ENCODE results near the gene CAMK2G. TPM values are rescaled to one million over a fixed set of nuclear protein-coding genes. Genes with fewer than 3 reads are reported as not detected.
A peak's percentile ranks its signal among the peaks of the same experiment; 100 is the strongest.
"Not testable (repeated sequence)": the region's sequence is repeated elsewhere in the genome, so short reads cannot be mapped to it uniquely, and the experiment has no call there.

Gene CAMK2G
- total RNA-seq, 1 donor from 2014 or later, result 25.8 TPM

DNA sequence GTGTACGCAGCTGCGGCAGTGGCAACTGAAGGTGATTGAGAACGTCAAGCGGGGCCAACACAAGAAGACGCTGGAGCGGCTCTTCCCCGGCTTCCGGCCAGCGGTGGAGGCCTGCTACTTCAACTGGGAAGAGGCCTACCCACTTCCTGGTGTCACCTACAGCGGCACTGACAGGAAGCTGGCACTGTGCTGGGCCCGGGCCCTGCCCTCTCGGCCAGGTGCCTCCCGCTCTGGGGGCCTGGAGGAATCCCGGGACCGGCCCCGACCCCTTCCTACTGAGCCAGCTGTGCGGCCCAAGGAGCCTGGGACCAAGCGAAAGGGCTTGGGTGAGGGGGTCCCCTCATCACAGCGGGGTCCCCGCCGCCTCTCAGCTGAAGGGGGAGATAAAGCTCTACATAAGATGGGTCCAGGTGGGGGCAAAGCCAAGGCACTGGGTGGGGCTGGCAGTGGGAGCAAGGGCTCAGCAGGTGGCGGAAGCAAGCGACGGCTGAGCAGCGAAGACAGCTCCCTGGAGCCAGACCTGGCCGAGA is 82.4 kb downstream of the CAMK2G start:
- DNase-seq (ENCODE audit: low spot score), result no peak
- no peak overlapping the region for H3K27ac Mint-ChIP-seq
- H3K9me3 Mint-ChIP-seq, result no peaks in the 10 kb centered on the region
- no peaks in the 10 kb centered on the region for H3K27me3 Mint-ChIP-seq (ENCODE audit: low read depth)
- no peak overlapping the region for H3K4me3 Mint-ChIP-seq (ENCODE audit: low read depth)
- peaks cover 60% of the 10 kb centered on the region for H3K36me3 Mint-ChIP-seq (ENCODE audit: low read depth)
- peaks cover 3% of the 10 kb centered on the region for H3K4me1 Mint-ChIP-seq (ENCODE audit: low read depth)
- intact Hi-C loops (cut with micrococcal nuclease), result no loop called here

DNA sequence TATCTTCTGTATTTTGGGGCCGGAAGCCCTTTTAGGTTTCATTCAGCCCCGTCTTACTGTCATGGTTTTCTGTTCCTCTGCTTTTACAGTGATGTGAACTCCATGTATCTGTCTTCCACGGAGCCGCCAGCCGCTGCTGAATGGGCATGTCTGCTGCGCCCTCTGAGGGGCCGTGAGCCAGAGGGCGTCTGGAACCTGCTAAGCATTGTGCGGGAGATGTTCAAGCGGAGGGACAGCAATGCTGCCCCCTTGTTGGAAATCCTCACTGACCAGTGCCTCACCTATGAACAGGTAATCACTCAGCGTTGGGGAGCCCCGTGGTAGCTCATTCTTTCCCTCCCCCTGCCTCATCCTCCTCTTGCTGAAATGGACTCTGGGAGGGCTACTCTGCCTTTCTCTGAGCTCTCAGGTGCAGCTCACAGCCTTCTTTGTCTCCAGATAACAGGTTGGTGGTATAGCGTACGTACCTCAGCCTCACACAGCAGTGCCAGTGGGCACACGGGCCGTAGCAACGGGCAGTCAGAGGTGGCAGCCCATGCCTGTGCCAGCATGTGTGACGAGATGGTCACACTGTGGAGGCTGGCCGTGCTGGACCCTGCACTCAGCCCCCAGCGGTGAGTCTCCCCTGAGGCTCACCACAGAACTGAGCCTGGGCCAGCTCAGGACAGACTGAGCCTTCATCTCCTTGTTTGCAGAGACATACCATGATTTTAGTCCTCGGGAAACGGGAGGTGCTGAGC is 83.3 kb downstream of the CAMK2G start:
- H3K9me3 Mint-ChIP-seq, result no peaks in the 10 kb centered on the region
- H3K27ac Mint-ChIP-seq, result no peak overlapping the region
- DNase-seq (ENCODE audit: low spot score), result no peak
- H3K36me3 Mint-ChIP-seq (ENCODE audit: low read depth), result peaks cover 53% of the 10 kb centered on the region
- intact Hi-C loops (cut with micrococcal nuclease), result no loop called here
- no peaks in the 10 kb centered on the region for H3K27me3 Mint-ChIP-seq (ENCODE audit: low read depth)
- H3K4me1 Mint-ChIP-seq (ENCODE audit: low read depth), result peaks cover 10% of the 10 kb centered on the region
- H3K4me3 Mint-ChIP-seq (ENCODE audit: low read depth), result no peak overlapping the region

DNA sequence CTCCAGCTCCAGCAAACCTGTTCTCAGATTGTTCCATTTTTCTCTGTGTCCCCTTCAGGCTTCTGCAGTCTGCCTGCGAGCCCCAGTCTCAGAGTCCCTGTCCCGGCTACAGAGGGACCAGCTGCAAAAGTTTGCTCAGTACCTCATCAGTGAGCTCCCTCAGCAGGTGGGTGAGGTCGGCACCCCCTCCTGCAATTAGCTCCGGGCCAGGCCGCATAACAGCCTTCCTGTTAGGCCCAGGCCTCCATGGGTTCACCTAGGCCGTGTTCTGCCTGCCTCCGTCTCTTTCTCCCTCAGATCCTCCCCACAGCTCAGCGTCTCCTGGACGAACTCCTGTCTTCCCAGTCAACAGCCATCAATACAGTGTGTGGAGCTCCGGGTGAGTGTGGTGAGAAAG is 84.7 kb downstream of the CAMK2G start:
- Mint-ChIP-seq H3K4me1 (ENCODE audit: low read depth) (peaks cover 14% of the 10 kb centered on the region), H3K9me3 (no peaks in the 10 kb centered on the region), H3K27me3 (ENCODE audit: low read depth) (no peaks in the 10 kb centered on the region), H3K4me3 (ENCODE audit: low read depth) (no peak overlapping the region), H3K36me3 (ENCODE audit: low read depth) (peaks cover 43% of the 10 kb centered on the region), H3K27ac (no peak overlapping the region)
- DNase-seq (ENCODE audit: low spot score), result no peak
- intact Hi-C loops (cut with micrococcal nuclease), result loop anchor here (10.0 kb wide), 4 partner anchors 85 to 1325 kb away; partner anchors contain the start of genes CAMK2G and SAMD8

DNA sequence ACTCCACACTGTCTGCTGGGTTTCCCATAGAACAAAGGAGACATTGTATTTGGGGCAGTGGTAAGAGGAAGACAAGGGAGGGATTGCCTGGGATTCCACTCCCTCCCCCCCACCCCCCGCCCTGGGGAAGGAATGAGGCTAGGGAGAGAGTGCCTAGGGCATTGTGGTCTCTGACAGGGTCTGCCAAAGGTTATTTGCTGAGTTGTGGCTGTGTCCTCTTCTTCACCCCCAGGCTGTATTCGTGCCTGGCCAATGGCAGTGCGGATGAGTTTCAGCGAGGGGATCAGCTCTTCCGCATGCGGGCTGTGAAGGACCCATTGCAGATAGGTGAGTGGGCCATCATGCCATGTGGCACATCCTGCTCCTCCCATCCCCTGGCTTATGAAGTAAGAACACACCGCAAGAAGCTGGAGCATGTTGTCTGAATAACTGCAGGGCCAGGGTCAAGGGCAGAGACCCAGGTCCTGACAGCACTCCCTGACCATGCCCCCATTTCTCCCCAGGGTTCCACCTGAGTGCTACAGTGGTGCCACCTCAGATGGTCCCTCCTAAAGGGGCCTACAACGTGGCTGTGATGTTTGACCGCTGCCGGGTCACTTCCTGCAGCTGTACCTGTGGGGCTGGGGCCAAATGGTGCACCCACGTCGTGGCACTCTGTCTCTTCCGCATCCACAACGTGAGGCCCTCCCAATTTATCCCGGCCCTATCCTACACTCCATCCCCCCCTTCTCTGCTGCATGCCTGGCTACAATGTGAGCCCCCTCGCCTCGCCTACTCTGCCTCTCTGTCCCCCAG is 85.3 kb downstream of the CAMK2G start:
- no peaks in the 10 kb centered on the region for H3K9me3 Mint-ChIP-seq
- intact Hi-C loops (cut with micrococcal nuclease), result loop anchor here (10.0 kb wide), 4 partner anchors 86 to 1326 kb away; partner anchors contain the start of genes CAMK2G and SAMD8
- no peak overlapping the region for H3K4me3 Mint-ChIP-seq (ENCODE audit: low read depth)
- H3K4me1 Mint-ChIP-seq (ENCODE audit: low read depth), result peaks cover 14% of the 10 kb centered on the region
- H3K27me3 Mint-ChIP-seq (ENCODE audit: low read depth), result no peaks in the 10 kb centered on the region
- no peak overlapping the region for H3K27ac Mint-ChIP-seq
- no peak for DNase-seq (ENCODE audit: low spot score)
- H3K36me3 Mint-ChIP-seq (ENCODE audit: low read depth), result peaks cover 37% of the 10 kb centered on the region

DNA sequence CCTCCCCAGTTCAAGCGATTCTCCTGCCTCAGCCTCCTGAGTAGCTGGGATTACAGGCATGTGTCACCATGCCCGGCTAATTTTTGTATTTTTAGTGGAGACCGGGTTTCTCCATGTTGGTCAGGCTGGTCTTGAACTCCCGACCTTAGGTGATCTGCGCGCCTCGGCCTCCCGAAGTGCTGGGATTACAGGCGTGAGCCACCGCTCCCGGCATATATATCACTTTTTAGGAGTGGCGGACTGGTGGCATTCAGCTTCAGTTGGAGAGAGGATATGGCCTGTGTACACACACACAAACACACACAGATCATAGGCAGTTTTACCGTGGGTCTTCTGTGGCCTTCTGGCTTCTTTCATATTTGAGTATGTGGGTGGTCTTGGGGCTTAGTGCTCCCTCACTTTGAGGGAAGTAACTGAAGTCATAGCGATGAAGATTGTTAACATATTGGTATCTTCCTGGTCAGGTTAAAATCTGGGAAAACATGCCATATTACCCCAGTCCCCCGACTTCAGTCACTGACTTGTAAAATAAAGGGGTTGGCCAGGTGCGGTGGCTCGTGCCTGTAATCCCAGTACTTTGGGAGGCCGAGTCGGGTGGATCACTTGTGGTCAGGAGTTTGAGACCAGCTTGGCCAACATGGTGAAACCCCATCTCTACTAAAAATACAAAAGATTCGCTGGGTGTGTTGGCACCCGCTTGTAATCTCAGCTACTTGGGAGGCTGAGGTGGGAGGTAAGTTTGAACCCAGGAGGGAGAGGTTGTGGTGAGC is 87.1 kb downstream of the CAMK2G start:
- Mint-ChIP-seq H3K36me3 (ENCODE audit: low read depth) (peaks cover 28% of the 10 kb centered on the region), H3K4me3 (ENCODE audit: low read depth) (peak overlapping the region; percentile 47), H3K4me1 (ENCODE audit: low read depth) (peaks cover 27% of the 10 kb centered on the region)
- DNase-seq (ENCODE audit: low spot score); H3K9me3 Mint-ChIP-seq; H3K27ac Mint-ChIP-seq; H3K27me3 Mint-ChIP-seq (ENCODE audit: low read depth): not testable (repeated sequence)
- intact Hi-C loops (cut with micrococcal nuclease), result loop anchor here (10.0 kb wide), 4 partner anchors 88 to 1328 kb away; partner anchors contain the start of genes CAMK2G and SAMD8

DNA sequence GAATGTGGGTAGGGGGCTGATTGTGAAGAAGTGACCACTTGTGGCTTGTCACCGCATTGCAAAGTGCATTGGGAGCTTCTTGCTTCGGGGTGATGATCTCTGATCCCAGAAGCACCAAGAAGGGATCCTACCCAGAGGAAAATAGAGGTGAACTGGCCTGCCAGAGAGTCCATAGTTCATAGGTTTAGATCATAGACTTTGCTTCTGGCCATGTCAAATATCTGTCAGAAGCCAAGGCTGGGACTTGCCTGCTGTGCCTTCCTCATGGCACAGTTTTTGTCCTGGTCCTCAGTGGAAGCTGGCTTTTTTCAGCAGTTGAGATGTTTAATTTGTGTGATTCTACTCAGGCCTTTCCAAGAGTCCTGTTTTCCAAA is 87.9 kb downstream of the CAMK2G start:
- H3K27ac Mint-ChIP-seq, result peak overlapping the region; percentile 75
- H3K4me1 Mint-ChIP-seq (ENCODE audit: low read depth), result peaks cover 29% of the 10 kb centered on the region
- intact Hi-C loops (cut with micrococcal nuclease), result loop anchor here (10.0 kb wide), 4 partner anchors 88 to 1328 kb away; partner anchors contain the start of genes CAMK2G and SAMD8
- DNase-seq (ENCODE audit: low spot score), result no peak
- peak overlapping the region; percentile 92 for H3K4me3 Mint-ChIP-seq (ENCODE audit: low read depth)
- no peaks in the 10 kb centered on the region for H3K9me3 Mint-ChIP-seq
- no peaks in the 10 kb centered on the region for H3K27me3 Mint-ChIP-seq (ENCODE audit: low read depth)
- H3K36me3 Mint-ChIP-seq (ENCODE audit: low read depth), result peaks cover 31% of the 10 kb centered on the region

DNA sequence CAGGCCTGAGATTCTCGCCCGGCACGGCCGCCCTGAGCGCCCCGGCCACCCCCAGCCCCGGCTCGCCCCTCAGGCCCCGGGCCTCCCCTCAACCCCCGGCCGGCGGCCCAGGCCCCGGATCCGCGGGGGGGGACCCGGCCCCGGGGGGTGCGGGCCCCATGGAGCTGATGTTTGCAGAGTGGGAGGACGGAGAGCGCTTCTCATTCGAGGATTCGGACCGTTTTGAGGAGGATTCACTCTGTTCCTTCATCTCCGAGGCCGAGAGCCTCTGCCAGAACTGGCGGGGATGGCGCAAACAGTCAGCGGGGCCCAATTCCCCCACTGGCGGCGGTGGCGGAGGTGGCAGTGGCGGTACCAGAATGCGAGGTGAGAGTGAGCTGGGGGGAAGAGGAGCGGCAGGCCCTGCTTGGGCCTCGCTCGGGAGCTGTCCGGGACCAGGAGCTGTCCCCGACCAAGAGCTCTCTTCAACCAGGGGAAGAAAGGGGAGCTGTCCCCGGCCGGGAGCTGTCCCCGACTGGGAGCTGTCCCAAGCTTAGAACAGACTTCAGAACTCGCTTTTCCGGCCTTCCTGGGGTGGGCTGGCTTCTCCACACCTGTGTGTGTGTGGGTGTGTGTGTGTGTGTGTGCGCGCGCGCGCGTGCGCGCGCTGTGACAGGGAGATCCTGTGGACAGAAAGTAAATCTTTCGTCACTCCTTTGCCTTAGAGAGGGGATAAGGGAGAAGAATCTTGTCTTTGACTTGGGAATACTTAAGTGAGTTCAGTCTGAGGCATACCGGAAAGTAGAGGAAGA is 88.4 kb downstream of the CAMK2G start:
- Mint-ChIP-seq H3K4me1 (ENCODE audit: low read depth) (peaks cover 29% of the 10 kb centered on the region), H3K27ac (peak overlapping the region; percentile 91), H3K36me3 (ENCODE audit: low read depth) (peaks cover 26% of the 10 kb centered on the region), H3K9me3 (no peaks in the 10 kb centered on the region), H3K4me3 (ENCODE audit: low read depth) (peak overlapping the region; percentile 92), H3K27me3 (ENCODE audit: low read depth) (no peaks in the 10 kb centered on the region)
- intact Hi-C loops (cut with micrococcal nuclease), result loop anchor here (1.0 to 10.0 kb wide), 9 partner anchors 14 to 1329 kb away; partner anchors contain the start of genes CAMK2G, DNAJC9, NDST2 and SAMD8
- DNase-seq (ENCODE audit: low spot score), result peak; percentile 42

DNA sequence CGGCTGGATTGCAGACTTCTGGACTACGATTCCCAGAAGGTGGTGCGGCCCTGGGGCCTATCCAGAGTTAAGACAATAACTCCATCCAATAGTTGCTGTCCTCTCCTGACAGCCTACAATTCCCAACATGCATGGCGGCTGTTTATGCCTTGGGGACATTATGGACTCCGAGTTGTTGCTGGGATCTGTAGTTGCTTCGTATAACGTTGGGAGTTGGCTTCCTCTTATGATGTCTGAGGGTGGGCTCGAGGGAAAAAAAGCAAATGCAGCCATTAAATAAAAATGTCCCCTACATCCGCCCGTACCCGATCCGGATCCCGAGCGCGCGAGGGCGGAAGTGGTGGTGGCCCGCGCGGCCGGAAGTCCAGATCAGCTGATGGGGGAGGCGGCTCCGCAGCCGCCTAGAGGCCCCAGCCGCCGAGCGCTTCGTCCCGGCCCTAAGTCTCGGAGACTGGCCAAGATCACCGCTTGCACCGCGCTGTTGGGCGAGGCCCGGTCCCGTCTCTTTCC is 89.1 kb downstream of the CAMK2G start, which contains the start of gene ZSWIM8:
TSS of gene ZSWIM8 (plus strand) at position 396 of the 510 bp plus-strand sequence. CDS start 273 bp downstream, outside the sequence.
- H3K9me3 Mint-ChIP-seq, result no peaks in the 10 kb centered on the region
- DNase-seq (ENCODE audit: low spot score), result peak; percentile 80
- H3K27ac Mint-ChIP-seq, result peak within 1 kb of the TSS; percentile 91
- H3K4me1 Mint-ChIP-seq (ENCODE audit: low read depth), result peaks cover 35% of the 10 kb centered on the region
- intact Hi-C loops (cut with micrococcal nuclease), result loop anchor here (1.0 to 10.0 kb wide), 9 partner anchors 13 to 1330 kb away; partner anchors contain the start of genes CAMK2G, DNAJC9, NDST2 and SAMD8
- peak within 1 kb of the TSS; percentile 92 for H3K4me3 Mint-ChIP-seq (ENCODE audit: low read depth)
- H3K27me3 Mint-ChIP-seq (ENCODE audit: low read depth), result no peaks in the 10 kb centered on the region
- H3K36me3 Mint-ChIP-seq (ENCODE audit: low read depth), result peaks cover 27% of the 10 kb centered on the region

DNA sequence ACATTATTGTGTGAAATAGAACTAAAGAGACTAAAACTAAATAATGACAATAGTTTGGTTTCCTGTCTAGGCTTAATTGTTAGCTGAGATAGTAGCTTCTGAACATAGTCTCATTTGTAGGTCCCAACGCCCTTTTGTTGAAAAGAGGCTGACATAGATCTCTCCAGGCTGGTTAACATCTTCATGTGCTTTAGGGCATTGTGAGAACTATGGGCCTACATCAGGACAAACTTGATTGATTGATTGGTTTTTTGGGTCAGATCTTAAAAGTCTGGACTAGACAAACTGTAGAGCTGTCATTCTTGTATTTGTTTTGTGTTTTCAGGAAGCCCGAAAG is 91.6 kb downstream of the CAMK2G start:
- H3K4me1 Mint-ChIP-seq (ENCODE audit: low read depth), result peaks cover 43% of the 10 kb centered on the region
- H3K36me3 Mint-ChIP-seq (ENCODE audit: low read depth), result peaks cover 33% of the 10 kb centered on the region
- no peaks in the 10 kb centered on the region for H3K27me3 Mint-ChIP-seq (ENCODE audit: low read depth)
- intact Hi-C loops (cut with micrococcal nuclease), result loop anchor here (10.0 kb wide), 4 partner anchors 92 to 1332 kb away; partner anchors contain the start of genes CAMK2G and SAMD8
- H3K27ac Mint-ChIP-seq, result peak overlapping the region; percentile 99
- no peak for DNase-seq (ENCODE audit: low spot score)
- H3K4me3 Mint-ChIP-seq (ENCODE audit: low read depth), result peak overlapping the region; percentile 99
- H3K9me3 Mint-ChIP-seq, result no peaks in the 10 kb centered on the region

DNA sequence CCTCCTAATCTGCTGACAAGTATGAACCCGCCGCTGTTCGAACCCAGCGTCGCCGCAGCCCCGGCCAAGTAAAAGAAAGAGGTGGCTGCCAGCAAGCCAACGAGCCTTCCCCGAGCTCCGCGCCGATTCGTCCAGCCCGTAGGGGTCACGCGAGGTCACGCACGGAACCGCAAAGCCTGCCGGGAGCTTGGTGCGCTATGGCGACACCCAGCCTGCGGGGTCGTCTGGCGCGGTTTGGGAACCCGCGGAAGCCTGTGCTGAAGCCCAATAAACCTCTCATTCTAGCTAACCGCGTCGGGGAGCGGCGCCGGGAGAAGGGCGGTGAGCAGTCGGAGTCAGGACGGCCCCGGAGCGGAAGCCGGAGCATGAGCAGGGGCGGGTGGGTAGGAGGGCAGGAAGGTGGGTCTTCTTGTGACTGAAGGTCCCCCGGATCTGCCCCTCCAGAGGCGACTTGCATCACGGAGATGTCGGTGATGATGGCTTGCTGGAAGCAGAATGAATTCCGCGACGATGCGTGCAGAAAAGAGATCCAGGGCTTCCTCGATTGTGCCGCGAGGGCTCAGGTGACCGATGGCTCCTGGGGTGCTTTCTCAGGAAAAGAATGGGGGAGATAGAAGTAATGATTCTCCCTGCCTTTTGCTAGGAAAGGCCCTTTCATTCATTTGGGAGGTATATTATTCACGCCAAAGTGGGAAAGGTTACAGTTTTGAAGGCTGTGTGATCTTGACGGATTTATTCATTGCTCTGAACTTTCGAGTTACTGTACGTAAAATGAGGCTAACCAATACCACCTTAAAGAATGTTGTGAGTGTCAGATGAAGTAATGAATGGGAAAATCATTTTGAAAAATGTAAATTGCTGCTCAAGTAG is 92.2 kb downstream of the CAMK2G start, which contains the start of gene CHCHD1:
TSS of gene CHCHD1 (plus strand) at position 170 of the 870 bp plus-strand sequence. CDS start at position 198, 28 bp downstream.
- intact Hi-C loops (cut with micrococcal nuclease), result loop anchor here (10.0 kb wide), 4 partner anchors 93 to 1333 kb away; partner anchors contain the start of genes CAMK2G and SAMD8
- H3K27ac Mint-ChIP-seq, result peak within 1 kb of the TSS; percentile 99
- peak; percentile 91 for DNase-seq (ENCODE audit: low spot score)
- no peaks in the 10 kb centered on the region for H3K9me3 Mint-ChIP-seq
- no peaks in the 10 kb centered on the region for H3K27me3 Mint-ChIP-seq (ENCODE audit: low read depth)
- peaks cover 39% of the 10 kb centered on the region for H3K36me3 Mint-ChIP-seq (ENCODE audit: low read depth)
- peaks cover 43% of the 10 kb centered on the region for H3K4me1 Mint-ChIP-seq (ENCODE audit: low read depth)
- peak within 1 kb of the TSS; percentile 99 for H3K4me3 Mint-ChIP-seq (ENCODE audit: low read depth)
